Endothelial cell of umbilical vein (primary cell): ENCODE data around the gene SAMD4B.

Experiments used
- EZH2 ChIP-seq: IDR thresholded peaks from 2 replicates; pipeline ENCODE4 v1.6.1; 2012; ENCODE audit warnings: borderline replicate concordance, low read depth, mild to moderate bottlenecking, moderate library complexity, low read length, inconsistent platforms; ENCODE audit not compliant: severe bottlenecking
- MAX ChIP-seq: IDR thresholded peaks from 2 replicates; pipeline ENCODE4 v1.6.1; 2011; ENCODE audit not compliant: insufficient read depth, insufficient read length
- POLR2A ChIP-seq: IDR thresholded peaks from 2 replicates; pipeline ENCODE4 v1.6.1; 2012; ENCODE audit warnings: low read depth, mild to moderate bottlenecking, control low read depth, low read length
- POLR2AphosphoS5 ChIP-seq: IDR thresholded peaks from 2 replicates; pipeline ENCODE4 v1.6.1; 2012; ENCODE audit warnings: low read depth, mild to moderate bottlenecking, control low read depth, low read length, moderate library complexity; ENCODE audit not compliant: insufficient read depth

GRCh38 chr19:39319098-39319891, 22.9 kb upstream of the SAMD4B start:
- TF ChIP-seq POLR2AphosphoS5 = no peak
- no peak for TF ChIP-seq EZH2
- no peak for TF ChIP-seq POLR2A
- TF ChIP-seq MAX = no peak
